Measurements from ENCODE around the gene HOXA1.

DNA sequence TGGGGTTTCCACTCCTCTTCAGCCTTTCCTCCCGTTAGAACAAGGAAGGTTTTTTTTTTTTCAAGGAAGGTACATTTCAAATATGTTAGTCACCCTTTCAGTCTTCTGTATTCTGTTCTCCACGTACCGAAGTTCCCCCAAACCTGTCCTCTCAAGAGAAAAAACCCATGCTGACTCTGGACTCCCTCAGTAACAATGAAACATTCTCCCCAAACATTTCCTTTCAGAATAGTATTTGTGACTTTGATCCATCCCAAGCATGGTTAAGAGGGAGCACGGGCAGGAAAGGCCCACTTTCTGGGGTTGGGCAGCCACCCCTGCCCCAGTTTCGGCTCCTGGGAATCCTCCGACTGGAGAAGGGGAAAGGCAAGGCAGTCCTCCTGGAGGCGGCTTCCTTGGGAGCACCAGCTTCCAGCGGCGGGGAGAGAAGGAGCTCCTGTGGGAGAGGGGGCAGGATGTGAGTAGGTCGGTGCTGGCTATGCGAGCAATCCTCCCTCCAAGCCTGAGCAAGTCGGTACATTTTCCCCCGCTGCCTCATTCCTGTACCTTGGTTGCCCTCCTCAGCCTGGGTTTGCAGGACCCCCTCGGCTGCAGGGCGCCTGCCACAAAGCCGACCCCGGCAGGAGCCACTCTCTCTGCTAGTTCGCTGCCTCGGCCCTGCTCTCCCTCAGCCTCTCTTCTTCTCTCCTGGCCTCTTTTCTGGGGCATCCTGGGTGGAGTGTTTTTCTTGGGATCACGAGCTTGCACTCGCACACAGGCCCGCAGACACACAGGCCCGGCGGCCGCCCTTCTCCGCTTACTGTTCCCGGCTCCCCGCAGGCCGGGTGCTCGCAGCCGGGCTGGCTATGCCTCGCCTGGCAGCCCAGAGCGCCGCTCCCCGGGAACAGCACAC is 2.1 kb upstream of the HOXA1 start:
- TF ChIP-seq PKNOX1 (IDR thresholded peaks at IDR 0.05): no peak
- TF ChIP-seq NFRKB (IDR thresholded peaks at IDR 0.05): no peak
- no peak for TF ChIP-seq SUZ12 (IDR thresholded peaks at IDR 0.05)
- TF ChIP-seq BHLHE40 (IDR thresholded peaks at IDR 0.05; ENCODE audit: borderline replicate concordance): no peak
- TF ChIP-seq FOXK2 (IDR thresholded peaks at IDR 0.05): no peak
- TF ChIP-seq SP1 (IDR thresholded peaks at IDR 0.05): no peak
- no peak for TF ChIP-seq CTBP1 (IDR thresholded peaks at IDR 0.05; ENCODE audit: borderline replicate concordance)
- TF ChIP-seq ELF4 (IDR thresholded peaks at IDR 0.05): no peak
- TF ChIP-seq L3MBTL2 (conservative IDR thresholded peaks at IDR 0.05): no peak
- no peak for TF ChIP-seq FOXA1 (IDR thresholded peaks at IDR 0.05)
